Kidney (tissue), 14 donors: ENCODE results near the gene GLT6D1. TPM values are rescaled to one million over a fixed set of nuclear protein-coding genes. Genes with fewer than 3 reads are reported as not detected.
A peak's percentile ranks its signal among the peaks of the same experiment; 100 is the strongest.

Source experiments
- DNase-seq, 5 donors: peaks; one replicate each; pipeline ENCODE4 v3.0.0-alpha.2; 2013 to 2020
- FAIRE-seq: peaks from 2 replicates; lab custom pipeline; 2012; peaks lifted over from hg19 to GRCh38; lab: Jason Lieb, UNC
- H3K27ac ChIP-seq, 2 donors: one replicate each; pipeline ENCODE4 v1.7.0; 2013; ENCODE audit warnings: low read depth in 2 of 2, low read length in 2 of 2, inconsistent platforms in 1 of 2
- H3K27me3 ChIP-seq: one replicate; pipeline ENCODE4 v1.7.1; 2013; ENCODE audit warnings: low read length, inconsistent platforms; ENCODE audit not compliant: control insufficient read depth, insufficient read depth
- H3K36me3 ChIP-seq, 3 donors: one replicate each; pipeline versions ENCODE4 v1.7.0 to v1.7.1; 2013; ENCODE audit warnings: low read length in 3 of 3, control low read depth in 1 of 3, inconsistent platforms in 1 of 3; ENCODE audit not compliant: insufficient read depth in 3 of 3, control insufficient read depth in 2 of 3
- H3K4me1 ChIP-seq, 3 donors: one replicate each; pipeline versions ENCODE4 v1.7.0 to v1.7.1; 2013; ENCODE audit warnings: low read length in 3 of 3, inconsistent platforms in 1 of 3, low read depth in 1 of 3; ENCODE audit not compliant: control insufficient read depth in 2 of 3, insufficient read depth in 2 of 3
- H3K4me3 ChIP-seq, 3 donors: one replicate each; pipeline versions ENCODE4 v1.7.0 to v1.8.1; 2013; ENCODE audit warnings: low read length in 3 of 3, control low read depth in 1 of 3, inconsistent platforms in 1 of 3
- H3K9ac ChIP-seq, 3 donors: one replicate each; pipeline versions ENCODE4 v1.7.0 to v1.7.1; 2013; ENCODE audit warnings: low read length in 3 of 3, control low read depth in 1 of 3, inconsistent platforms in 1 of 3
- H3K9me3 ChIP-seq, 3 donors: one replicate each; pipeline versions ENCODE4 v1.7.0 to v1.7.1; 2013; ENCODE audit warnings: low read length in 3 of 3, control low read depth in 1 of 3, inconsistent platforms in 1 of 3; ENCODE audit not compliant: control insufficient read depth in 2 of 3, insufficient read depth in 1 of 3
- CTCF ChIP-seq: IDR thresholded peaks from 3 replicates; pipeline ENCODE4 v1.5.1; 2012; ENCODE audit warnings: mild to moderate bottlenecking, moderate library complexity, borderline replicate concordance; ENCODE audit not compliant: insufficient read depth; ENCODE audit errors: extremely low read depth
- intact Hi-C: fragments of 100-400 bp; cut with DNase I; formaldehyde crosslinking; loops from one replicate; pipeline ENCODE4 v1.11.1; 2022
- polyA plus RNA-seq: library from polyadenylated mRNA; stranded (reverse); fragments of 350-450 nt; fragmentation: Illumina TruSeq; extraction: RNeasy Lipid Tissue Mini Kit (QIAGEN cat#74804); gene quantifications from one replicate; pipeline ENCODE4 v1.2.3, GENCODE V29; 2014; ENCODE audit warnings: low read depth, low replicate concordance; ENCODE audit not compliant: insufficient read depth
- total RNA-seq: library from RNA; stranded (reverse); fragmentation: NEBNext Ultra II Directional; extraction: Animal tissue kit (Norgen Biotek cat#: 25700); gene quantifications from one replicate; pipeline ENCODE4 v1.2.1, GENCODE V29; 2021
- donor health status: control.
- donor health status: control.
- donor health status: control.
- donor health status: control.
- donor health status: control.
- donor health status: DM: yes; HTN: yes; CAD: no.
- donor health status: Normal renal cell carcinoma (clear cell type).

Gene GLT6D1
- total and polyA plus RNA-seq, 2 donors from 2014 or later = not detected

DNA sequence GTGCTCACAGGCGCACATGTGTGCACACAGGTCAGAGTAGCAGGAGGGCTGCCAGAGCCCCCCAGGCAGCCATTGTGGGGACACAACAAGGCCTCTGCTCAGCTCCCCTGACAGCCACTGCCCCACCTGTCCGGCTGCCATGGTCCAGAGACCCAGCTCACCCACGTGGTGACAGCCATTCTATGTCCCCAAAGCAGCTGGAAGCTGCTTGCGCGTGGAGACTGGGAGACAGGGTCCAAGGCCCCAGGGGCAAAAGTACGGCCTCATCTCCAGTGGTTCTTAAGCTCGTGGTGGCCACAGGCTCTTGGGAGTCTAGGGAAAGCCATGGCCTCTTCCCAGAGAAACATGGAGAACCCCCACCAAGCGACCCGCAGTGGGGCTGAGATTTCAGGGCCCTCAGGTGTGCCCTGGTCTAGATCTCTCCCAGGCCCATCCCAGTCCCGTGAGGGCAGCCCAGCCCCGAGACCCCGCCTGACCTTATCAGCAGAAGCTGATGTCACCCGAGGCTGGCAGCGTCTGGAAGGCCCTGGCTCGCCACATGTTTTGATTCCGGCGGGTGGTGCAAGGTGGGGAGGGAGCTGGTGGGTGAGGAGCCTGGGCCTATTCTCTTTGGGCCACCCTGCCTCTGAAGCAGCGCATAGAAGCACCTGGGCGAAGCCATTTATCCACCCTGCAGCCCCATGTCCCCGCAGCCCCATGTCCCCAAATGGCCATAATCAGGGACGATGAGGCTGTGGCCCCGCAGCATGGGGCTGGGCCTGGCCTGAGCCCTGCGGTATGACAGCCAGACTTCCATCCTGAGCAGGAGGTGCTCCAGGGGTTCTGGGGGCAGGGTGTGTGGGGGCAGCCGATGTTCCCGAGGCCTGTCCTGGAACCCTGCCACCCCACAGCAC is 31.7 kb downstream of the GLT6D1 start:
- Histone ChIP-seq H3K27ac (no peak overlapping the region), H3K4me1 (peaks cover 0 to 4% (median 0%) of the 10 kb centered on the region in 3 donors), H3K9me3 (no peaks in the 10 kb centered on the region), H3K9ac (no peak overlapping the region), H3K27me3 (no peaks in the 10 kb centered on the region), H3K4me3 (no peak overlapping the region), H3K36me3 (no peaks in the 10 kb centered on the region)
- intact Hi-C loops = no loop called here
- peak in 2 of 5 donors; percentile 8 to 55 for DNase-seq
- no peak for TF ChIP-seq CTCF
- FAIRE-seq = no peak

- FAIRE-seq (no peak), DNase-seq (no peak)
- H3K4me3 ChIP-seq = no peak overlapping the region
- H3K4me1 ChIP-seq = peaks cover 0 to 4% (median 0%) of the 10 kb centered on the region in 3 donors
- no peaks in the 10 kb centered on the region for H3K27me3 ChIP-seq
- no peak for TF ChIP-seq CTCF
- intact Hi-C loops = no loop called here
- no peak overlapping the region for H3K9ac ChIP-seq
- H3K27ac ChIP-seq = no peak overlapping the region
- no peaks in the 10 kb centered on the region for H3K36me3 ChIP-seq
- H3K9me3 ChIP-seq = no peaks in the 10 kb centered on the region
Measured at GRCh38 chr9:135606885-135607259, 32.5 kb downstream of the GLT6D1 start.

DNA sequence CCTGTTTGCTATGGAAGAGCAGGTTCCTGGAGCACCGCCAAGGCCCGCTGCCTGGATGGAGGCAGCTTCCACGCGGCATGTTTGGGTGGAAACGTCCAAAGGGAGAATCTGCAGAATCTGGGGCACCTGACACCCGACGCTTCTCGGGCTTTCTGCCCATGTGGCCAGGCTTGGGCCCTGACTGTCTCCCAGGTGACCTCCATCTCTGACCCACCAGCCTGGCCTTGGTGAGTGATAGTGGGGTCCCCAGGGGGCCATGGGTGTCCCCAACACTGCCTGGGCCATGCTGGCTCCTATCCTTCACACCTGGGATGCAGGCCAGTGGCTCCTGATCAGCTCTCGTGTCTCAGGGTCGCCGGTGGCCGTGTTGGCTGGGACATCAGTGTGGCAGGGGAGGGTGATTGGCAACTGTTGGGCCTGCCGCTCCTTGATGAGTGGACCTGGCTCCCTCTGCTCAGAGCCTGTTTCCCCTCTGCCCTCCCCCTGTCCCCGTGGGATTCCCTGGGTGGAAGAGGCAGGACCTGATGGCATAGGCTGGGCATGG is 34.0 kb downstream of the GLT6D1 start:
- H3K4me1 ChIP-seq = peaks cover 0 to 4% (median 0%) of the 10 kb centered on the region in 3 donors
- H3K27me3 ChIP-seq = no peaks in the 10 kb centered on the region
- no peak overlapping the region for H3K4me3 ChIP-seq
- FAIRE-seq (no peak), DNase-seq (peak in 3 of 5 donors; percentile 9 to 50 (median 42))
- H3K36me3 ChIP-seq = no peaks in the 10 kb centered on the region
- H3K27ac ChIP-seq = no peak overlapping the region
- H3K9ac ChIP-seq = no peak overlapping the region
- intact Hi-C loops = no loop called here
- H3K9me3 ChIP-seq = no peaks in the 10 kb centered on the region
- TF ChIP-seq CTCF = no peak
